ENCODE measurements around the gene LIX1L. TPM values are rescaled to one million over a fixed set of nuclear protein-coding genes. Genes with fewer than 3 reads are reported as not detected.

LIX1L gene
- total RNA-seq (2014; rRNA removed; shearing (Covaris generic)) (10.2 and 11.6 TPM in 2 replicates), total RNA-seq (2022) (26.3 and 31.8 TPM in 2 replicates), Bru-seq, nascent RNA (percentile 61 among the genes with signal in this experiment), BruChase-seq, experiment 1, labeled RNA remaining after a 6-hour chase (percentile 87 among the genes with signal in this experiment), BruChase-seq, experiment 2, labeled RNA remaining after a 2-hour chase (percentile 77 among the genes with signal in this experiment)
- long read RNA-seq, transcript LIX1L-201 (6 exons, 3,975 nt) = major isoform, 18 of 26 reads
- long read RNA-seq, partial matches to known transcripts = 0 of 26 reads
- long read RNA-seq, other reads (novel, unspliced or antisense) = 8 of 26 reads

DNA sequence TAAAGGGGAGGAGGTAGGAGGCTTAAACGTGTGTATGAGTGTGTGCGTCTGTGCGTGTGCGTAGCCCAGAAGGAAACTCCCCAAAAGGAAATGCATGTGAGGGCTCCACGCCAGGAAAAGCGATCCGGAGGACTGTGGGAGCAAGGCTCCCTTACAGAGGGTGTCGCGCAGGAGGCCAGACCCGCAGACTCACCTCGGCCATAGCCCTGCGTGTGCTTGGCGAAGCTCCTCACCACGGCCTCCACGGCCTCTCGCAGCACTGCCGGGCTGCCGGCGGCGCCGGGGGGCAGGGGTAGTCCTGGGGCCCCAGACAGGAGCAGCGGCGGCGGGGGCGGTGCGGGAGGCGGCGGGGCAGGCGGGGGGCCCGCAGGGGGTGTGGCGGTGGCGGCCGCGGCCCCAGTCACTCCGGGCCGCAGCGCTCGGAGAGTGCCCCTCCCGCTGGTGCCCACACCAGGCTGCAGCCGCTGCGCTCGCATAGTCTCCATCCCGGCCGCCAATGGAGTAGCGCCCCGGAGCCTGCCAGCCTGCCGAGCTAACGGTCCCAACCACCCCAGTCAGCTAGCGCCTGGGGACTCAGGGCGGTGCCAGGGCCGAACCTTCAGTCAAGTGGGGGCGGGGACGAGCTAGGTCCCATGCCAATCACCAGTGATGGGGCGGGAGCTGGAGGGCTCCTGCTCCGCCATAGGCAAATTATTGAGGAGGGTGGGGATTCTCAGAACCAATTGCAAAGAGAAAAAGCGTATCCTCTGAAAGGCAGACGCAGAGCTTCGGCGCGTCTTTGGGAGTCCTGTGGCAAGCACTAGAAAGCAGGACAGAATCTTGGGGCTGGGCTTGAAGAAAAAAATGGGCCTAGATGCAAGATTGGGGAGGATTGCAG is at the start of gene LIX1L:
Gene LIX1L (minus strand): TSS at position 575 of the 877 bp plus-strand sequence. CDS start 90 bp downstream, at position 485.
- Histone ChIP-seq H3K79me2 (ENCODE audit: insufficient read depth, low read depth, low read length) (peaks cover 23% of the 10 kb centered on the region; the same call in 1 of the 2 replicates), H3K9me3 (ENCODE audit: low read length) (no peaks in the 10 kb centered on the region), H3K4me1 (ENCODE audit: insufficient read depth, low read length, poor library complexity, severe bottlenecking) (peaks cover 63% of the 10 kb centered on the region), H3K27ac (ENCODE audit: low read depth, low read length, poor library complexity, severe bottlenecking) (peak within 1 kb of the TSS; percentile 53), H3K4me2 (ENCODE audit: low read length) (peak within 1 kb of the TSS; percentile 94), H3K9me2 (ENCODE audit: insufficient read depth, low read length) (no peaks in the 10 kb centered on the region), H3K36me3 (ENCODE audit: insufficient read depth, low read length) (peaks cover 13% of the 10 kb centered on the region; the same call in 1 of the 2 replicates), H4K20me1 (ENCODE audit: insufficient read depth, low read length) (peaks cover 3% of the 10 kb centered on the region; the same call in 1 of the 2 replicates), H2AFZ (ENCODE audit: low read length) (peak within 1 kb of the TSS; percentile 44), H3K4me3 (ENCODE audit: low read depth, low read length, poor library complexity, severe bottlenecking) (peak within 1 kb of the TSS; percentile 86)
- no peak for TF ChIP-seq EZH2phosphoT487 (IDR thresholded peaks at IDR 0.05; ENCODE audit: borderline replicate concordance, low read depth, low read length)
- TF ChIP-seq, protein P1, sequence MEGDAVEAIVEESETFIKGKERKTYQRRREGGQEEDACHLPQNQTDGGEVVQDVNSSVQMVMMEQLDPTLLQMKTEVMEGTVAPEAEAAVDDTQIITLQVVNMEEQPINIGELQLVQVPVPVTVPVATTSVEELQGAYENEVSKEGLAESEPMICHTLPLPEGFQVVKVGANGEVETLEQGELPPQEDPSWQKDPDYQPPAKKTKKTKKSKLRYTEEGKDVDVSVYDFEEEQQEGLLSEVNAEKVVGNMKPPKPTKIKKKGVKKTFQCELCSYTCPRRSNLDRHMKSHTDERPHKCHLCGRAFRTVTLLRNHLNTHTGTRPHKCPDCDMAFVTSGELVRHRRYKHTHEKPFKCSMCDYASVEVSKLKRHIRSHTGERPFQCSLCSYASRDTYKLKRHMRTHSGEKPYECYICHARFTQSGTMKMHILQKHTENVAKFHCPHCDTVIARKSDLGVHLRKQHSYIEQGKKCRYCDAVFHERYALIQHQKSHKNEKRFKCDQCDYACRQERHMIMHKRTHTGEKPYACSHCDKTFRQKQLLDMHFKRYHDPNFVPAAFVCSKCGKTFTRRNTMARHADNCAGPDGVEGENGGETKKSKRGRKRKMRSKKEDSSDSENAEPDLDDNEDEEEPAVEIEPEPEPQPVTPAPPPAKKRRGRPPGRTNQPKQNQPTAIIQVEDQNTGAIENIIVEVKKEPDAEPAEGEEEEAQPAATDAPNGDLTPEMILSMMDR (conservative IDR thresholded peaks at IDR 0.05; ENCODE audit: low read length) = no peak
- POLR2A ChIA-PET = interaction anchor here (0.7 to 2.6 kb wide), 20 partner anchors 9 to 133 kb away, joined by 3 to 20 read pairs (median 5); partner anchors contain the start of genes ANKRD35, PEX11B, PIAS3 and RBM8A
- BruUV-seq (replicated peaks) = no TSS peak
- intact Hi-C loops (cut with micrococcal nuclease; ENCODE audit: unreplicated experiment) = loop anchor here (1.0 to 2.0 kb wide), 2 partner anchors 25 to 99 kb away; partner anchors contain the start of gene PIAS3
- DNase-seq (ENCODE audit: low spot score) = peak; percentile 98
- CTCF ChIA-PET (ENCODE audit: unreplicated experiment) = interaction anchor here (0.5 to 1.6 kb wide), 5 partner anchors 13 to 99 kb away, joined by 3 to 4 read pairs (median 4); partner anchors contain the start of gene PIAS3

DNA sequence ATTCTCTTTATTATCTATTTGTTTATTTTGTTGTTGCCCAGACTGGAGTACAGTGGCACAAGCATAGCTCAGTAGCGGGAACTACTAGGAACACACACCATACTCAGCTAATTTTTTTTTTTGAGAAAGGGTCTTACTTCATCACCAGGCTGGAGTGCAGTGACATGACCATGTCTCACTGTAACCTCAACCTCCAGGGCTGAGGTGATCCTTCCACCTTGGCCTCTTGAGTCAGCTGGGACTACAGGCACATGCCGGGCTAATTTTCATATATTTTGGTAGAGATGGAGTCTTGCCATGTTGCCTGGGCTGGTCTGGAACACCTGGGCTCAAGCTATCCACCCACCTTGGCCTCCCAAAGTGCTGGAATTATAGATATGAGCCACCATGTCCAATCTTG is 43.9 kb upstream of the LIX1L start:
- POLR2A ChIA-PET = interaction anchor here (1.1 to 1.7 kb wide), 3 partner anchors 23 to 143 kb away, joined by 4 to 6 read pairs (median 6); partner anchors contain the start of genes ANKRD34A, PIAS3 and POLR3GL
- H3K4me2 ChIP-seq (ENCODE audit: low read length) = no peak overlapping the region

More for the DNA sequence above, 43.9 kb upstream of the LIX1L start:
- H3K27ac ChIP-seq (ENCODE audit: low read depth, low read length, poor library complexity, severe bottlenecking) = no peak overlapping the region
- DNase-seq (ENCODE audit: low spot score) = no peak
- no peaks in the 10 kb centered on the region for H3K36me3 ChIP-seq (ENCODE audit: insufficient read depth, low read length)
- H3K4me3 ChIP-seq (ENCODE audit: low read depth, low read length, poor library complexity, severe bottlenecking) = no peak overlapping the region
- TF ChIP-seq EZH2phosphoT487 (IDR thresholded peaks at IDR 0.05; ENCODE audit: borderline replicate concordance, low read depth, low read length) = no peak
- TF ChIP-seq, protein P1 (conservative IDR thresholded peaks at IDR 0.05; ENCODE audit: low read length) = no peak
- H3K9me2 ChIP-seq (ENCODE audit: insufficient read depth, low read length) = no peaks in the 10 kb centered on the region
- no peaks in the 10 kb centered on the region for H4K20me1 ChIP-seq (ENCODE audit: insufficient read depth, low read length)
- peaks cover 8% of the 10 kb centered on the region; the same call in 1 of the 2 replicates for H3K79me2 ChIP-seq (ENCODE audit: insufficient read depth, low read depth, low read length)
- BruUV-seq (replicated peaks) = no TSS peak
- H2AFZ ChIP-seq (ENCODE audit: low read length) = no peak overlapping the region
- H3K4me1 ChIP-seq (ENCODE audit: insufficient read depth, low read length, poor library complexity, severe bottlenecking) = peaks cover 34% of the 10 kb centered on the region
- intact Hi-C loops (cut with micrococcal nuclease; ENCODE audit: unreplicated experiment) = no loop called here
- CTCF ChIA-PET (ENCODE audit: unreplicated experiment) = interaction anchor here (0.6 to 1.7 kb wide), 2 partner anchors 22 to 83 kb away, joined by 3 to 9 read pairs; partner anchors contain the start of gene PEX11B
- H3K9me3 ChIP-seq (ENCODE audit: low read length) = no peaks in the 10 kb centered on the region

Data from OCI-LY7 (cell line).